SK-N-SH (cell line): Measurements from ENCODE around the gene EDA. TPM values are rescaled to one million over a fixed set of nuclear protein-coding genes. Genes with fewer than 3 reads are reported as not detected.

Experiments used
- CTCF ChIA-PET: fragments of 300-600, 350-600 bp; formaldehyde crosslinking; extraction: SDS; loops from one replicate; lab custom pipeline; 2021; lab: Yijun Ruan, JAX
- POLR2A ChIA-PET: fragments of 350-600 bp; sonication (Branson Sonifier 250); formaldehyde crosslinking; extraction: SDS; loops from one replicate; lab custom pipeline; 2020; ENCODE audit warnings: antibody characterized with exemption, inconsistent platforms; lab: Yijun Ruan, JAX
- DNase-seq: peaks from one replicate; pipeline ENCODE4 v3.0.0; 2012
- H2AFZ ChIP-seq: fragments of 200-600 bp; sonication (generic); 2 replicates; pipeline ENCODE4 v1.8.1; 2016; ENCODE audit warnings: antibody characterized with exemption, mild to moderate bottlenecking, low read depth
- H3F3A ChIP-seq: fragments of 200-600 bp; sonication (generic); replicated peaks from 2 replicates; pipeline ENCODE3; 2016; ENCODE audit warnings: antibody characterized with exemption, mild to moderate bottlenecking; ENCODE audit not compliant: insufficient read depth
- H3K27ac ChIP-seq, 2 experiments: fragments of 200-500 bp in 1 of 2; fragments of 200-600 bp in 1 of 2; sonication (Bioruptor generic) in 1 of 2; sonication (generic), shearing (Covaris generic) in 1 of 2; 2 replicates each; pipeline versions ENCODE4 v1.5.1 to v1.6.1; 2014 to 2016; ENCODE audit warnings: low read depth in 2 of 2, inconsistent platforms in 1 of 2, low read length in 1 of 2, mild to moderate bottlenecking in 1 of 2, mixed read lengths in 1 of 2
- H3K27me3 ChIP-seq: fragments of 200-600 bp; sonication (generic), shearing (Covaris generic); 2 replicates; pipeline ENCODE4 v1.6.1; 2016; ENCODE audit warnings: mixed run types; ENCODE audit not compliant: insufficient read depth
- H3K36me3 ChIP-seq, 2 experiments: fragments of 200-500 bp in 1 of 2; fragments of 200-600 bp in 1 of 2; sonication (Bioruptor generic) in 1 of 2; sonication (generic) in 1 of 2; replicated peaks in 1 of 2; 2 replicates each; pipeline versions ENCODE3 to v1.5.1; 2014 to 2016; ENCODE audit warnings: low read length in 1 of 2, mild to moderate bottlenecking in 1 of 2; ENCODE audit not compliant: insufficient read depth in 2 of 2, control insufficient read depth in 1 of 2
- H3K4me1 ChIP-seq, 2 experiments: fragments of 200-500 bp in 1 of 2; fragments of 200-600 bp in 1 of 2; sonication (Bioruptor generic) in 1 of 2; sonication (generic), shearing (Covaris generic) in 1 of 2; 2 replicates each; pipeline versions ENCODE4 v1.5.1 to v1.6.1; 2014 to 2016; ENCODE audit warnings: low read depth in 1 of 2, low read length in 1 of 2, mixed run types in 1 of 2; ENCODE audit not compliant: insufficient read depth in 2 of 2, control insufficient read depth in 1 of 2
- H3K4me2 ChIP-seq: fragments of 200-600 bp; sonication (generic), shearing (Covaris generic); 2 replicates; pipeline ENCODE4 v1.6.1; 2017; ENCODE audit warnings: mixed run types
- H3K4me3 ChIP-seq, 2 experiments: fragments of 200-500 bp in 1 of 2; fragments of 200-600 bp in 1 of 2; sonication (Bioruptor generic) in 1 of 2; sonication (generic), shearing (Covaris generic) in 1 of 2; 2 replicates each; pipeline versions ENCODE4 v1.5.1 to v1.8.1; 2014 to 2016; ENCODE audit warnings: low read depth in 2 of 2, inconsistent platforms in 1 of 2, low read length in 1 of 2, mild to moderate bottlenecking in 1 of 2, mixed read lengths in 1 of 2, moderate library complexity in 1 of 2
- H3K79me2 ChIP-seq: fragments of 200-600 bp; sonication (generic); 2 replicates; pipeline ENCODE4 v1.8.1; 2017; ENCODE audit warnings: mild to moderate bottlenecking; ENCODE audit not compliant: insufficient read depth
- H3K9ac ChIP-seq: fragments of 200-600 bp; sonication (generic); 2 replicates; pipeline ENCODE4 v1.6.1; 2017; ENCODE audit warnings: mixed run types
- H3K9me2 ChIP-seq: fragments of 200-600 bp; sonication (generic); 2 replicates; pipeline ENCODE4 v1.6.1; 2017; ENCODE audit warnings: mixed run types
- H3K9me3 ChIP-seq: fragments of 200-600 bp; sonication (generic); 2 replicates; pipeline ENCODE4 v1.6.1; 2017; ENCODE audit warnings: mixed run types, mild to moderate bottlenecking, moderate library complexity
- H4K20me1 ChIP-seq: fragments of 200-600 bp; sonication (generic); 2 replicates; pipeline ENCODE4 v1.6.1; 2017; ENCODE audit warnings: mild to moderate bottlenecking, mixed run types; ENCODE audit not compliant: insufficient read depth
- EZH2phosphoT487 ChIP-seq: fragments of 200-600 bp; sonication (generic); IDR thresholded peaks from 2 replicates; pipeline ENCODE4 v1.6.1; 2017; ENCODE audit warnings: low read depth, mixed run types, mild to moderate bottlenecking, antibody characterized with exemption, moderate library complexity, borderline replicate concordance
- FOXM1 ChIP-seq: IDR thresholded peaks from 2 replicates; pipeline ENCODE4 v1.4.0; 2012; ENCODE audit warnings: low read depth, mild to moderate bottlenecking
- GABPA ChIP-seq: IDR thresholded peaks from 2 replicates; pipeline ENCODE4 v1.4.0; 2012; ENCODE audit warnings: low read depth, mild to moderate bottlenecking
- JUND ChIP-seq: IDR thresholded peaks from 2 replicates; pipeline ENCODE4 v1.4.0; 2012
- MXI1 ChIP-seq: IDR thresholded peaks from 2 replicates; pipeline ENCODE4 v1.6.1; 2012; ENCODE audit warnings: mild to moderate bottlenecking, low read depth, low read length, improper control_type of control experiment
- NFIC ChIP-seq: IDR thresholded peaks from 2 replicates; pipeline ENCODE4 v1.4.0; 2012; ENCODE audit warnings: borderline replicate concordance
- NRF1 ChIP-seq: IDR thresholded peaks from 2 replicates; pipeline ENCODE4 v1.6.1; 2012; ENCODE audit warnings: low read depth, mild to moderate bottlenecking, low read length
- RAD21 ChIP-seq: IDR thresholded peaks from 2 replicates; pipeline ENCODE4 v1.6.1; 2012; ENCODE audit warnings: mild to moderate bottlenecking, low read length
- RCOR1 ChIP-seq: fragments of 150-350 bp; IDR thresholded peaks from 2 replicates; pipeline ENCODE4 v1.6.1; 2017; ENCODE audit warnings: antibody characterized with exemption, low read length
- RFX5 ChIP-seq: IDR thresholded peaks from 2 replicates; pipeline ENCODE4 v1.6.1; 2012; ENCODE audit warnings: mild to moderate bottlenecking, improper control_type of control experiment, low read length
- RXRA ChIP-seq: IDR thresholded peaks from 2 replicates; pipeline ENCODE4 v1.4.0; 2012; ENCODE audit warnings: low read depth, mild to moderate bottlenecking, borderline replicate concordance
- SIN3A ChIP-seq: IDR thresholded peaks from 2 replicates; pipeline ENCODE4 v1.6.1; 2012; ENCODE audit warnings: low read depth, mild to moderate bottlenecking, low read length, moderate library complexity, borderline replicate concordance
- TEAD4 ChIP-seq: IDR thresholded peaks from 2 replicates; pipeline ENCODE4 v1.4.0; 2012; ENCODE audit warnings: mild to moderate bottlenecking, borderline replicate concordance; ENCODE audit not compliant: insufficient read depth
- WGBS: methylation state at CpG from one replicate; pipeline ENCODE4 v1.1.6; 2017; ENCODE audit warnings: low lambda C conversion rate; 5-methylcytosine and 5-hydroxymethylcytosine counted together
- polyA plus RNA-seq, 3 experiments: library from polyadenylated mRNA; depleted of rRNA; stranded (reverse); fragments of >200 nt; gene quantifications; 2 replicates each; pipeline ENCODE4 v1.2.3, GENCODE V29; 2012
- TF ChIP-seq, protein P1 (sequence below): IDR thresholded peaks from 2 replicates; pipeline ENCODE4 v1.4.0; 2012; ENCODE audit warnings: low read depth
- TF ChIP-seq, protein P2 (sequence below): fragments of 200-600 bp; sonication (generic); IDR thresholded peaks from 2 replicates; pipeline ENCODE4 v1.6.1; 2017; ENCODE audit warnings: antibody characterized with exemption, mild to moderate bottlenecking, moderate library complexity
- TF ChIP-seq, protein P3 (sequence below): IDR thresholded peaks from 2 replicates; pipeline ENCODE4; 2012
- TF ChIP-seq, protein P4 (sequence below): fragments of 150-350 bp; IDR thresholded peaks from 2 replicates; pipeline ENCODE4 v1.6.1; 2017; ENCODE audit warnings: antibody characterized with exemption, low read length, low read depth, borderline replicate concordance
- TF ChIP-seq, protein P5 (sequence below): fragments of 150-350 bp; IDR thresholded peaks from 2 replicates; pipeline ENCODE4 v1.6.1; 2016; ENCODE audit warnings: mild to moderate bottlenecking, low read depth, low read length
- TF ChIP-seq, protein P6 (sequence below): IDR thresholded peaks from 2 replicates; pipeline ENCODE4 v1.4.0; 2012; ENCODE audit warnings: low read depth, borderline replicate concordance

Gene EDA
- polyA plus RNA-seq, 1 of the 3 experiments (the other 2 are of a cell fraction), result 0.02 TPM

DNA sequence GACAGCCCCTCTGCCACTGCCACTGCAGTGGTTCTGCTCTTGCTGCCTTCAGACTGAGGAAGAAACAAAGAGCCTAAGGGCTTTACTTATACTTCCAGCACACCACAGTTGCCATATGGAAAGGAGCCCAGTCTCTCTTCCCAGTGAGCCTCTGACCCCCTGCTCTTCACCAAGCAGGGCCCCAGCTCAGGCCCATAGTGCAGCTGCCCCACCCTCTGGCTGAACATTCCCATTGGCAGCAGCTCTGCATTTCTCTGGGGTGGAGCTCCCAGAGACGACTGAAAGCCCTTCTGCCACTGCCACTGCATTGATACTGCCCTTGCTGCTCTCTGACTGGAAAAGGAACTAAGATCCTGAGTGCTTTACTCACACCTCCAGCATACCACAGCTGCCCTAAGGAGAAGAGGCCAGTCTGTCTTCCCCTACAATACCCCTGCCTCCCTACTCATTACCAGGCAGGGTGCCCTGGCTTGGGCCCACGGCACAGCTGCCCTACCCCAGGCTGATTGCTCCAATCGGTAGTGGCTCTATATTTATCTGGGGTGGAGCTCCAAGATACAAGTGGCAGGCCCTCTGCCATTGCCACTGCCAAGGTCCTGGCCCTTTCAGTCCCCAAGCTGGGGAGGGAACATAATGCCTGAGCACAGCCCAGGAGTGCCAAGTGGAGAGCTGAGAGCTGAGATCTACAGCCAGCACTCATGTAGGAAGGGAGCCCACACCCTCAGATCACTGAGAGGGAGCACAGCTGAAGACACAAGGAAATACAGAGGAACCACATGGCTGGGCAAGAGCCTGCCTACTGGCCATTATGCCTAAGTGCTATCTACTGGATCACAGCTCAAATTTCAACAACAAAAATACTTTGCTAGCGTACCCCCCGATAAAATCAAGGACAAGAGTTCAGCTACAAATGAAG, 397.8 kb downstream of the EDA start:
- 4% methylated on average over 4 of the region's 5 CpGs for WGBS
- Histone ChIP-seq H3F3A (no peaks in the 10 kb centered on the region), H3K27ac (no peak overlapping the region), H3K4me1 (no peaks in the 10 kb centered on the region), H3K9me2 (no peaks in the 10 kb centered on the region), H3K9me3 (no peaks in the 10 kb centered on the region), H4K20me1 (no peaks in the 10 kb centered on the region), H3K4me3 (no peak overlapping the region), H3K9ac (no peak overlapping the region), H2AFZ (no peak overlapping the region), H3K4me2 (no peak overlapping the region), H3K36me3 (no peaks in the 10 kb centered on the region), H3K79me2 (no peaks in the 10 kb centered on the region), H3K27me3 (peaks cover 14% of the 10 kb centered on the region; the same call in 1 of the 2 replicates)
- ChIA-PET CTCF (interaction anchor here (1.7 to 5.4 kb wide), 2 partner anchors 10 to 17 kb away, joined by 4 to 23 read pairs; no protein-coding TSS in a partner anchor), POLR2A (no interaction called here)
- DNase-seq, result no peak
- no peak for TF ChIP-seq TEAD4
- TF ChIP-seq SIN3A, result no peak
- no peak for TF ChIP-seq NFIC
- no peak for TF ChIP-seq RAD21
- TF ChIP-seq MXI1, result no peak
- no peak for TF ChIP-seq RFX5
- TF ChIP-seq, protein P1, sequence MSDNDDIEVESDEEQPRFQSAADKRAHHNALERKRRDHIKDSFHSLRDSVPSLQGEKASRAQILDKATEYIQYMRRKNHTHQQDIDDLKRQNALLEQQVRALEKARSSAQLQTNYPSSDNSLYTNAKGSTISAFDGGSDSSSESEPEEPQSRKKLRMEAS, result no peak
- no peak for TF ChIP-seq JUND
- TF ChIP-seq EZH2phosphoT487, result no peak
- TF ChIP-seq, protein P2, sequence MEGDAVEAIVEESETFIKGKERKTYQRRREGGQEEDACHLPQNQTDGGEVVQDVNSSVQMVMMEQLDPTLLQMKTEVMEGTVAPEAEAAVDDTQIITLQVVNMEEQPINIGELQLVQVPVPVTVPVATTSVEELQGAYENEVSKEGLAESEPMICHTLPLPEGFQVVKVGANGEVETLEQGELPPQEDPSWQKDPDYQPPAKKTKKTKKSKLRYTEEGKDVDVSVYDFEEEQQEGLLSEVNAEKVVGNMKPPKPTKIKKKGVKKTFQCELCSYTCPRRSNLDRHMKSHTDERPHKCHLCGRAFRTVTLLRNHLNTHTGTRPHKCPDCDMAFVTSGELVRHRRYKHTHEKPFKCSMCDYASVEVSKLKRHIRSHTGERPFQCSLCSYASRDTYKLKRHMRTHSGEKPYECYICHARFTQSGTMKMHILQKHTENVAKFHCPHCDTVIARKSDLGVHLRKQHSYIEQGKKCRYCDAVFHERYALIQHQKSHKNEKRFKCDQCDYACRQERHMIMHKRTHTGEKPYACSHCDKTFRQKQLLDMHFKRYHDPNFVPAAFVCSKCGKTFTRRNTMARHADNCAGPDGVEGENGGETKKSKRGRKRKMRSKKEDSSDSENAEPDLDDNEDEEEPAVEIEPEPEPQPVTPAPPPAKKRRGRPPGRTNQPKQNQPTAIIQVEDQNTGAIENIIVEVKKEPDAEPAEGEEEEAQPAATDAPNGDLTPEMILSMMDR, result no peak

DNA sequence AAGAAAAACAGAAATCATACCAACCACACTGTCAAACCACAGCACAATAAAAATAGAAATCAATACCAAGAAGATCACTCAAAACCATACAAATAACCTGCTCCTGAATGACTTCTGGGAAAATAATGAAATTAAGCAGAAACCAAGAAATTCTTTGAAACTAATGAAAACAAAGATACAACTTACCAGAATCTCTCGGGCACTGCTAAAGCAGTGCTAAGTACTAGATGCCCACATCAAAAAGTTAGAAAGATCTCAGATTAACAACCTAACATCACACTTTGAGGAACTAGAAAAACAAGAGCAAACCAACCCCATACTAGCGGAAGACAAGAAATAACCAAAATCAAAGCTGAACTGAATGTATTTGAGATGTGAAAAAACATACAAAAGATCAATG, 400.6 kb downstream of the EDA start:
- no peaks in the 10 kb centered on the region for H4K20me1 ChIP-seq
- H3K36me3 ChIP-seq, result no peaks in the 10 kb centered on the region
- H3K9me3 ChIP-seq, result no peaks in the 10 kb centered on the region
- H3K4me1 ChIP-seq, result no peaks in the 10 kb centered on the region
- POLR2A ChIA-PET, result no interaction called here
- H3K4me2 ChIP-seq, result no peak overlapping the region
- DNase-seq, result no peak
- no peaks in the 10 kb centered on the region for H3K79me2 ChIP-seq
- peaks cover 4% of the 10 kb centered on the region; the same call in 1 of the 2 replicates for H3K27me3 ChIP-seq
- H3K27ac ChIP-seq, result no peak overlapping the region
- H3K9ac ChIP-seq, result no peak overlapping the region
- no peak overlapping the region for H3K4me3 ChIP-seq
- CTCF ChIA-PET, result interaction anchor here (2.9 kb wide), 1 partner anchor 14 kb away, joined by 13 read pairs; no protein-coding TSS in a partner anchor
- no peaks in the 10 kb centered on the region for H3F3A ChIP-seq
- no peak overlapping the region for H2AFZ ChIP-seq
- WGBS, result 38% methylated on average over 2 of the region's 2 CpGs
- no peaks in the 10 kb centered on the region for H3K9me2 ChIP-seq
- no peak for TF ChIP-seq NRF1
- TF ChIP-seq, protein P3, sequence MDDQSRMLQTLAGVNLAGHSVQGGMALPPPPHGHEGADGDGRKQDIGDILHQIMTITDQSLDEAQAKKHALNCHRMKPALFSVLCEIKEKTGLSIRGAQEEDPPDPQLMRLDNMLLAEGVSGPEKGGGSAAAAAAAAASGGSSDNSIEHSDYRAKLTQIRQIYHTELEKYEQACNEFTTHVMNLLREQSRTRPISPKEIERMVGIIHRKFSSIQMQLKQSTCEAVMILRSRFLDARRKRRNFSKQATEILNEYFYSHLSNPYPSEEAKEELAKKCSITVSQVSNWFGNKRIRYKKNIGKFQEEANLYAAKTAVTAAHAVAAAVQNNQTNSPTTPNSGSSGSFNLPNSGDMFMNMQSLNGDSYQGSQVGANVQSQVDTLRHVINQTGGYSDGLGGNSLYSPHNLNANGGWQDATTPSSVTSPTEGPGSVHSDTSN, result no peak
- TF ChIP-seq RAD21, result no peak
- TF ChIP-seq RCOR1, result no peak
- TF ChIP-seq, protein P4, sequence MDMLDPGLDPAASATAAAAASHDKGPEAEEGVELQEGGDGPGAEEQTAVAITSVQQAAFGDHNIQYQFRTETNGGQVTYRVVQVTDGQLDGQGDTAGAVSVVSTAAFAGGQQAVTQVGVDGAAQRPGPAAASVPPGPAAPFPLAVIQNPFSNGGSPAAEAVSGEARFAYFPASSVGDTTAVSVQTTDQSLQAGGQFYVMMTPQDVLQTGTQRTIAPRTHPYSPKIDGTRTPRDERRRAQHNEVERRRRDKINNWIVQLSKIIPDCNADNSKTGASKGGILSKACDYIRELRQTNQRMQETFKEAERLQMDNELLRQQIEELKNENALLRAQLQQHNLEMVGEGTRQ, result no peak
- TF ChIP-seq RXRA, result no peak
- TF ChIP-seq JUND, result no peak
- TF ChIP-seq FOXM1, result no peak
- TF ChIP-seq, protein P5, sequence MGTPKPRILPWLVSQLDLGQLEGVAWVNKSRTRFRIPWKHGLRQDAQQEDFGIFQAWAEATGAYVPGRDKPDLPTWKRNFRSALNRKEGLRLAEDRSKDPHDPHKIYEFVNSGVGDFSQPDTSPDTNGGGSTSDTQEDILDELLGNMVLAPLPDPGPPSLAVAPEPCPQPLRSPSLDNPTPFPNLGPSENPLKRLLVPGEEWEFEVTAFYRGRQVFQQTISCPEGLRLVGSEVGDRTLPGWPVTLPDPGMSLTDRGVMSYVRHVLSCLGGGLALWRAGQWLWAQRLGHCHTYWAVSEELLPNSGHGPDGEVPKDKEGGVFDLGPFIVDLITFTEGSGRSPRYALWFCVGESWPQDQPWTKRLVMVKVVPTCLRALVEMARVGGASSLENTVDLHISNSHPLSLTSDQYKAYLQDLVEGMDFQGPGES, result no peak
- TF ChIP-seq, protein P6, sequence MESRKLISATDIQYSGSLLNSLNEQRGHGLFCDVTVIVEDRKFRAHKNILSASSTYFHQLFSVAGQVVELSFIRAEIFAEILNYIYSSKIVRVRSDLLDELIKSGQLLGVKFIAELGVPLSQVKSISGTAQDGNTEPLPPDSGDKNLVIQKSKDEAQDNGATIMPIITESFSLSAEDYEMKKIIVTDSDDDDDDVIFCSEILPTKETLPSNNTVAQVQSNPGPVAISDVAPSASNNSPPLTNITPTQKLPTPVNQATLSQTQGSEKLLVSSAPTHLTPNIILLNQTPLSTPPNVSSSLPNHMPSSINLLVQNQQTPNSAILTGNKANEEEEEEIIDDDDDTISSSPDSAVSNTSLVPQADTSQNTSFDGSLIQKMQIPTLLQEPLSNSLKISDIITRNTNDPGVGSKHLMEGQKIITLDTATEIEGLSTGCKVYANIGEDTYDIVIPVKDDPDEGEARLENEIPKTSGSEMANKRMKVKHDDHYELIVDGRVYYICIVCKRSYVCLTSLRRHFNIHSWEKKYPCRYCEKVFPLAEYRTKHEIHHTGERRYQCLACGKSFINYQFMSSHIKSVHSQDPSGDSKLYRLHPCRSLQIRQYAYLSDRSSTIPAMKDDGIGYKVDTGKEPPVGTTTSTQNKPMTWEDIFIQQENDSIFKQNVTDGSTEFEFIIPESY, result no peak
- no peak for TF ChIP-seq GABPA
